GM13976 (cell line): ENCODE data around the gene MTMR4.

ENCODE experiments used
- DNase-seq: peaks from one replicate; pipeline ENCODE4 v3.0.0; 2012; ENCODE audit warnings: low spot score
- in situ Hi-C: fragments of 300-500 bp; cut with MboI; formaldehyde crosslinking; loops from one replicate; pipeline ENCODE4 v1.12.0; 2022; ENCODE audit warnings: low sequenced_read_pairs, mixed read lengths, inconsistent platforms; ENCODE audit not compliant: unreplicated experiment
- TF ChIP-seq, protein P1 (sequence below): IDR thresholded peaks from 2 replicates; pipeline ENCODE4 v1.5.1; 2012; ENCODE audit warnings: borderline replicate concordance, mild to moderate bottlenecking; ENCODE audit not compliant: insufficient read depth; ENCODE audit errors: extremely low read depth, missing control alignments, control extremely low read depth

The MTMR4 gene

DNA sequence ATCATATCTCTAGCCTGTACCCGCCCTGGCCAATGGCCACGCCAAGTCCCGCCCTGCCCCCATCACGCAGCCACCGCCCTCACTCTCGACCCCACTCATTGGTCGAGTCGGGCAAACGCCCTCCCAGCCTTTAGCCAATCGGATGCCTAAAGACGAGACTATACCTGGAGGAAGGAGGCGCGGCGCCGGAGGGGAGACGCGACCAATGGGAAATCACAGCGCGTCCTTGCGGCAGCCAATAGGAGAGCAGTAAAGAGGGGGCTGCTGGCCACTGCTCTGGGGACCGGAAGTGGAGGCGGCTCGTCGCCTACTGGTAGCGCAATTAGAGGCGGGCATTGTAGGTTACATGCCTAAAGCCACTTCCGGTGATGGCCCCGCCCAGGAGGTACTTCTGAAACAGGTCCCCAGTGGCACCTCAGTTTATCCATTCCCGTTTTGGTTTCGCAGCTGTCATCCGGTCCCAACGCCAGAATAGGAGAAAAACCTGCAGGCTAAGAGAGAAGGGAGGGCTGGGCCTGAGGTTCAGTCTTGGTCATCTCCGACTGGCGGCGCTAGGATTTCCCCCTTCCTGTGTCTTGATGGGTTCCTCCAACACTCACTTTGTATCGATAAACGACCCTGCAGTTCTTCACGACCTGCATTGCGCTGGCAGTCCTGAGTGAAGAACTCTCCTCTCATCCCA is 3.6 kb upstream of the MTMR4 start:
- TF ChIP-seq, protein P1, sequence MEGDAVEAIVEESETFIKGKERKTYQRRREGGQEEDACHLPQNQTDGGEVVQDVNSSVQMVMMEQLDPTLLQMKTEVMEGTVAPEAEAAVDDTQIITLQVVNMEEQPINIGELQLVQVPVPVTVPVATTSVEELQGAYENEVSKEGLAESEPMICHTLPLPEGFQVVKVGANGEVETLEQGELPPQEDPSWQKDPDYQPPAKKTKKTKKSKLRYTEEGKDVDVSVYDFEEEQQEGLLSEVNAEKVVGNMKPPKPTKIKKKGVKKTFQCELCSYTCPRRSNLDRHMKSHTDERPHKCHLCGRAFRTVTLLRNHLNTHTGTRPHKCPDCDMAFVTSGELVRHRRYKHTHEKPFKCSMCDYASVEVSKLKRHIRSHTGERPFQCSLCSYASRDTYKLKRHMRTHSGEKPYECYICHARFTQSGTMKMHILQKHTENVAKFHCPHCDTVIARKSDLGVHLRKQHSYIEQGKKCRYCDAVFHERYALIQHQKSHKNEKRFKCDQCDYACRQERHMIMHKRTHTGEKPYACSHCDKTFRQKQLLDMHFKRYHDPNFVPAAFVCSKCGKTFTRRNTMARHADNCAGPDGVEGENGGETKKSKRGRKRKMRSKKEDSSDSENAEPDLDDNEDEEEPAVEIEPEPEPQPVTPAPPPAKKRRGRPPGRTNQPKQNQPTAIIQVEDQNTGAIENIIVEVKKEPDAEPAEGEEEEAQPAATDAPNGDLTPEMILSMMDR: no peak
- in situ Hi-C loops: no loop called here
- peak; percentile 96 for DNase-seq

DNA sequence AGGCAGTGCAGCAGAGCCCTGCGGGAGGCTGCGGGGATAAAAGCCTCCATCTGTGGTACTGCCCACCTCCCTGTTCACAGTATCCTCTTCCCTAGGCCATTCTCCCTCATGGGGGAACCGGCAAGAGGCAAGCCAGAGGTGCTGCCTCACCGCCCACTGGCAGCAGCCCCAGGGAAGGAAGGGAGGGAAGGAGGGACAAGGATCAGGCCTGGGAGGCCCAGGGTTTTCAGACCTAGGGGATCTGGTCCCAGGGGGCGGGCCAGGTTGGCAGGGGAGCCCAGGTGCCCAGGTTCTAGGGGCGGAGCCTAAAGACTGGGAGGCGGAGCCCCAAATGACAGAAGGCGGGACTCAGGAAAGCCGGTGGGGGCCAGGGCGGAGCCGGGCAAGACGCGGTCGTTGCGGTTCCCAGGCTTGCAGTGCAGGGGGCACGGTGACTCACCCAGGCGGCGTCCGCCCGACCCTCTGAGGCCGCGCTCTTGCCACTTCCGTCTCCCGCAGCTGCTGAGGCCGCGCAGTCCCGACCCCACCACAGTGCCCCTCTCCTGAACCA is 3.0 kb upstream of the MTMR4 start:
- no peak for DNase-seq
- in situ Hi-C loops: no loop called here

DNA sequence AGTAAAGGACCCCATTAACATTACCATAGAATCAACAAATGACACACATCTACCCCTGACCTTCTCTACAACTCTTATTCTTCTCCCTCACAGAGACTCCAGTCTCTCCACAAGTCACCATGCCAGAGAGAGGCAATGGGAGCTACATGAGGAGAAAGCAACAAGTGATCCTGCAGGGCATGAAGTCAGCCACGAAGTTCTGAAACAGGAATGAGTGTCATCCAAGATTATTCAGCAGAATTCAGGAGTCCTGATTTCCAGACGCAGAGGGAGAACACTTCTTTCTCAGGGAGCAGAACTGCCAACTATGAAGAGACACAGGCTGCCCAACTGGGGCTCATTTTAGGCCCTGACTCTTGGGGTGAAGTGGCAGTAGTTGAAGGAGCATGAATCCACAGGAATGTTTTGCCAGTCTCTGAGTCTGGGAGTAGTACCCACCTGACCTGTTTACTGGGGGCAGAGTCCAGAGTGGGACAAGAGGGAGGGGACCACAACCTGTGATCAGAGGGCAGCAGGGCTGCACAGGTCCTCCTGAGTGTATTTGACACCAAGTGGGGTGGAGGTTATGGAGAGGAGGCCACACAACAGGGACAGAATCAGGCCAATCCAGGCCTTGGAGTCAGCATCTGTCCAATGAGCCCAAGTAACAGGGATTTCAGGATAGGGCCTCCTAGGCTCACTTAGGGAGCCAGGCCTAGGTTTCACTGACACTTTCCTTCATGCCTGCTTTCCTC is 2.4 kb upstream of the MTMR4 start:
- in situ Hi-C loops: no loop called here
- TF ChIP-seq, protein P1: no peak
- no peak for DNase-seq

More for the DNA sequence above, 3.0 kb upstream of the MTMR4 start:
- TF ChIP-seq, protein P1: no peak

DNA sequence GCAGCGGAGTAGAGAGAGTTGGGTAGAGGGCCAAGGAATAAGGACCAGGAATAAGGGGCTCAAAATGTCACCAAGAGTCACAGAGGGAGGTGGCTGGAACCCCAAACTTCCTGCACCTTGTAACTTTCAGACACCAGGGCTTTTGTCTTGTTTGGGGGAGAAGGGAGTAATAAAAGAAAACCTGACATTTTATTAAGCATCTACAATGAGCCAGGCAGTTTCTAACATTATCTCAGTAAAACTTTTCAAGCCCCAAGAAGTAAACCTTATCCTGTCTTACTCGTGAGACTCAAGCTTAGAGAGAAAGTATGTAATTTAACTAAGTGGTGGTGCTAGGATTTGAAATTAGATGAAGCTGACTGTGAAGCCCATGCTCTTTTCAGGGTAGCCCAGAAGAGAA is 848 bp upstream of the MTMR4 start:
- TF ChIP-seq, protein P1: no peak
- in situ Hi-C loops: no loop called here
- DNase-seq: no peak

DNA sequence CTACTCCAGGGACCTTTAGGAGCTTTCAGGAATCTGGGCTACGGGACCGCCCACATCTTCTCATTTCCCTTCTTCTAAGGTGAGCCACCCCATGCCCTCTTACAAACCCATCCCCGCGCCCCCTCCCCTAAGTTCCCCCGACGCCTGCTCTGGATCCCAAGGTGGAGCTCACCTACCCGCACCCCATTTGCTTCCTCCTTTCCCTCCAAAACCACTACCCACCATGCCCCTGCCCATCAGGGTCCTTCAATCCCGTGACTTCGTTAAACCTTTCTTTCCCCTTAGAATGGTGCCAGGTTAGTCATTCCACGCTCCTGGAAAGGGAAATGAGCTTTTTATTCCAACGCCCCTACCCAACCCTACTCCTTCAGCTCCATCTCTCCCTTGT is 326 bp upstream of the MTMR4 start:
- in situ Hi-C loops: no loop called here
- TF ChIP-seq, protein P1: no peak
- no peak for DNase-seq

DNA sequence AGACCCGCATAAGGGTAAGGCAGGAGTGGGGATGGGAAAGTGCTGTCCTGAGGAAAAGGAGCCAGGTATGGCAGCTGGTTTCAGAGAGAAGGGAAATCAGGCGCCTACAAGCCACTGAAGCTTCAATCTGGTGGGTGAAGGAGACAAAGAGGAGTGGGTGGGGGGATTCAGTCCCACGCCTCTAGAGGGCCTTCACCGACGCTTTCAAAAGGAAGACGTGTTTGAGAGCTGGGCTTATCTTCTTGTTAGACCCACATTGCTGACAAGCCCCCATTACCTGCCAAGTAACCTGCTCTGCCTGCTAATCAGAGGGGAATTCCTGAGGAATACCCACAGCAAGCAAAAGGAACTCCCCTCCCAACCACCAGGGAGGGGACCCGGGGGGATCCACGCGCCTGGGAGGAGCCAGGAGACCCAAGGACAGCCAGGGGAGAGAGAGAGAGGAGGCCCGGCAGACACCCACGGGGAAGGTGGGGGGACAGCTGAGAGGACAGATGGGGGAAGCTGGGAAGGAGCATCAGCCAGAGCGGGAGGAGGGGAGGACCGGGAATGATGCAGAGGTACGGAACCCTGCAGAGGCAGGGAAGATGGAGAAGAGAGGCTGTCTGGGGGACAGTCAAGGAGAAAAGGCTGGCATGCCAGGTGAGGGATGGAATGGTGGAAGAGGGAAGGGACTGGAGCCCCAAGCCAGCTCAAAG is 1.0 kb downstream of the MTMR4 start:
- peak; percentile 69 for DNase-seq
- in situ Hi-C loops: no loop called here
- TF ChIP-seq, protein P1: no peak
